Body of pancreas (tissue), 4 donors: ENCODE measurements around the gene WIPF2. TPM values are rescaled to one million over a fixed set of nuclear protein-coding genes. Genes with fewer than 3 reads are reported as not detected.
"Not testable (repeated sequence)": the region's sequence is repeated elsewhere in the genome, so short reads cannot be mapped to it uniquely, and the experiment has no call there.

Experiments used
- ATAC-seq: fragments of 150-250 bp; one replicate; pipeline ENCODE4 v1.9.1; 2016
- DNase-seq, 4 donors: peaks; one replicate each; pipeline ENCODE4 v3.0.0-alpha.2; 2019
- H3K27ac ChIP-seq, 4 donors: fragments of 200-600 bp; sonication (generic); 1 replicate in 3 of 4; 2 replicates in 1 of 4; pipeline versions ENCODE4 v1.5.1 to v1.6.1; 2016 to 2019; ENCODE audit warnings: mild to moderate bottlenecking in 1 of 4, mixed read lengths in 1 of 4, moderate library complexity in 1 of 4
- H3K27me3 ChIP-seq, 2 donors: fragments of 200-600 bp; sonication (generic); one replicate each; pipeline ENCODE4 v1.6.0; 2016; ENCODE audit warnings: mild to moderate bottlenecking in 1 of 2
- H3K36me3 ChIP-seq, 2 donors: fragments of 200-600 bp; sonication (generic); replicated peaks in 1 of 2; 2 replicates each; pipeline ENCODE4 v1.5.1; 2016; ENCODE audit warnings: low read depth in 2 of 2; ENCODE audit not compliant: insufficient read depth in 1 of 2
- H3K4me1 ChIP-seq: fragments of 200-600 bp; sonication (generic); one replicate; pipeline ENCODE4 v1.6.0; 2016
- H3K4me3 ChIP-seq, 2 donors: fragments of 200-600 bp; sonication (generic); 1 replicate in 1 of 2; 2 replicates in 1 of 2; pipeline ENCODE4 v1.5.1; 2016 to 2019
- H3K9me3 ChIP-seq, 3 donors: fragments of 200-600 bp; sonication (generic); 1 replicate in 2 of 3; 2 replicates in 1 of 3; pipeline ENCODE4 v1.5.1; 2016
- CTCF ChIP-seq, 7 experiments: fragments of 450-650 bp in 4 of 7; fragments of 200-600 bp in 3 of 7; sonication (generic) in 3 of 7; IDR thresholded peaks; one replicate each; pipeline ENCODE4 v1.5.1; 2016 to 2019; ENCODE audit warnings: antibody characterized with exemption in 7 of 7
- POLR2A ChIP-seq, 3 donors: fragments of 450-650 bp; IDR thresholded peaks; one replicate each; pipeline ENCODE4 v1.6.1; 2016; ENCODE audit warnings: antibody characterized with exemption in 3 of 3, mild to moderate bottlenecking in 2 of 3
- WGBS, 2 donors: methylation state at CpG; one replicate each; pipeline ENCODE4 v1.1.5; 2017; 5-methylcytosine and 5-hydroxymethylcytosine counted together
- intact Hi-C: fragments of 100-400 bp; cut with DNase I; formaldehyde crosslinking; loops from one replicate; pipeline ENCODE4 v1.15.1; 2023
- total RNA-seq, 2 donors: library from RNA; depleted of rRNA; stranded (reverse); fragments of >200 nt; gene quantifications; one replicate each; pipeline ENCODE4 v1.1.0, GENCODE V29; 2016

The WIPF2 gene
- total RNA-seq, 2 donors from 2014 or later = 4.9 to 7.5 TPM

DNA sequence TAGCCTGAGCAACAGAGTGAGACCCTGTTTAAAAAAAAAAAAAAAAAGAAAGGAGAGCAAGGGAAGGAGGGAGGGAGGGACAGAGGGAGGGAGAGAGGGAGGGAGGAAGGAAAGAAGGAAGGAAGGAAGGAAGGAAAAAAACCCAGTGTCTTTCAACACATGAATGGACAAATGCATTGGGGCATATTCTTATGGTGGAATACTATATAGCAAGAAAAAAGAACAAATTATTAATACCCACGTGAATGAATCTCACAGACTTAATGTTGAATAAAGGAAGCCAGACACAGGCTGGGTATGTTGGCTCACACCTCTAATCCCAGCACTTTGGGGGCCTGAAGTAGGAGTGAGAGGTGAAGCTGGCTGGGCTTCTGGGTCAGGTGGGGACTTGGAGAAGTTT is 21.6 kb upstream of the WIPF2 start:
- H3K36me3 ChIP-seq = no peaks in the 10 kb centered on the region
- ATAC-seq (no peak), DNase-seq (no peak)
- no peak overlapping the region for H3K4me3 ChIP-seq
- intact Hi-C loops = no loop called here
- WGBS, 2 donors = 71 to 72% methylated on average over 1 of the region's 1 CpG
- no peak overlapping the region for H3K27ac ChIP-seq
- H3K9me3 ChIP-seq = no peaks in the 10 kb centered on the region
- no peaks in the 10 kb centered on the region for H3K27me3 ChIP-seq
- H3K4me1 ChIP-seq = peaks cover 5% of the 10 kb centered on the region
- TF ChIP-seq CTCF (IDR thresholded peaks at IDR 0.05) (no peak), POLR2A (IDR thresholded peaks at IDR 0.05) (no peak)

- H3K27ac ChIP-seq, H3K36me3 ChIP-seq, DNase-seq, H3K4me1 ChIP-seq, H3K27me3 ChIP-seq, intact Hi-C loops, H3K4me3 ChIP-seq, H3K9me3 ChIP-seq, ATAC-seq: not testable (repeated sequence)
- WGBS, 2 donors = 59 to 64% methylated on average over 8 of the region's 8 CpGs
Observed at GRCh38 chr17:40197965-40198456, 21.1 kb upstream of the WIPF2 start.

DNA sequence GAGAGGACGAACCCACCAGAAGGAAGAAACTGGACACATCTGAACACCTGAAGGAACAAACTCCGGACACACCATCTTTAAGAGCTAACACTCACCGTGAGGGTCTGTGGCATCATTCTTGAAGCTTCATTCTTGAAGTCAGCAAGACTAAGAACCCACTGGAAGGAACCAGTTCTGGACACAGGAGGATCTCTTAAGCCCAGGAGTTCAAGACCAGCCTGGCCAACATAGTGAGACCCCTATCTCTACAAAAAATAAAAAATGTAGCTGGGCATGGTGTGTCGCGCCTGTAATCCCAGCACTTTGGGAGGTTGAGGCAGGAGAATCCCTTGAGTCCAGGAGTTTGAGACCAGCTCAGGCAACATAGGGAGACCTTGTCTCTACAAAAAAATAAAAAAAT is 20.5 kb upstream of the WIPF2 start:
- H3K27me3 ChIP-seq = no peaks in the 10 kb centered on the region
- no peak overlapping the region for H3K27ac ChIP-seq
- DNase-seq (no peak), ATAC-seq (no peak)
- no peaks in the 10 kb centered on the region for H3K36me3 ChIP-seq
- WGBS, 2 donors = 71 to 87% methylated on average over 5 of the region's 5 CpGs
- H3K4me3 ChIP-seq = no peak overlapping the region
- no peaks in the 10 kb centered on the region for H3K9me3 ChIP-seq
- intact Hi-C loops = no loop called here
- TF ChIP-seq POLR2A (IDR thresholded peaks at IDR 0.05) (no peak), CTCF (IDR thresholded peaks at IDR 0.05) (no peak)
- H3K4me1 ChIP-seq = peaks cover 5% of the 10 kb centered on the region

DNA sequence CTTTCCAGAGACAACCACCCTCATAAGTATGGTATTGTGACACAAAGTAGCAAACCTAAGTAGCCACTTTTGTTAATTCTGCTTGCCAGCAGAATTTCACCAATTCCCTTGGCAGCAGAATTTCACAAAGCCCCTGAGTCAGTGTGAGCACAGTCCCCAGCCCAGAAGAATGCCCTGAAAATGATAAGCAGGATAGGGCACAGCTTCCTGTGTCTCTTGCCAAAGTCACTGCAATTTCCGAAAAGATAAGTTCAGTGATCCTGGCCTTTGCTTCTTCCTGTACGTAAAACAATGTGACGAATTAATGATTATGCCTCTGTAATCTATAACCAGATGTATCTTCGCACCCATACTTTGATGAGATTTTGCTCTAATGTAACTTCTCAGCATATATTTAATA is 16.0 kb upstream of the WIPF2 start:
- Histone ChIP-seq H3K9me3 (no peaks in the 10 kb centered on the region), H3K27me3 (no peaks in the 10 kb centered on the region), H3K4me1 (peaks cover 5% of the 10 kb centered on the region), H3K4me3 (no peak overlapping the region), H3K27ac (no peak overlapping the region), H3K36me3 (no peaks in the 10 kb centered on the region)
- TF ChIP-seq CTCF (IDR thresholded peaks at IDR 0.05) (no peak), POLR2A (IDR thresholded peaks at IDR 0.05) (no peak)
- intact Hi-C loops = loop anchor here (5.0 to 10.0 kb wide), 2 partner anchors 89 to 152 kb away; no protein-coding TSS in a partner anchor
- no peak for DNase-seq
- no peak for ATAC-seq
- 41 to 46% methylated on average over 4 of the region's 4 CpGs for WGBS, 2 donors

DNA sequence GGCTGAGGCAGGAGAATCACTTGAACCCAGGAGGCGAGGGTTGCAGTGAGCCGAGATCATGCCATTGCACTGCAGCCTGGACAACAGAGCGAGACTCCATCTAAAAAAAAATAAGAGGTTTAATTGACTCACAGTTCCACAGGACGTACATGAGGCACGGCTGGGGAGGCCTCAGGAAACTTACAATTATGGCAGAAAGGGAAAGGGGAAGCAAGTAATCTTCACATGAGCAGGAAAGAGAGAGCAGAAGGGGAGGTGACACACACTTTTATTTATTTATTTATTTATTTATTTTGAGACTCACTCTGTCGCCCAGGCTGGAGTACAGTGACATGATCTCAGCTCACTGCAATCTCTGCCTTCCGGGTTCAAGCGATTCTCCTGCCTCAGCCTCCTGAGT is 12.9 kb upstream of the WIPF2 start:
- not testable (repeated sequence) for H3K27me3 ChIP-seq, H3K9me3 ChIP-seq, H3K27ac ChIP-seq, DNase-seq, ATAC-seq, H3K4me1 ChIP-seq, H3K36me3 ChIP-seq, H3K4me3 ChIP-seq
- intact Hi-C loops = loop anchor here (10.0 kb wide), 1 partner anchor 149 kb away; no protein-coding TSS in a partner anchor
- 80 to 88% methylated on average over 8 of the region's 8 CpGs for WGBS, 2 donors

GRCh38 chr17:40209404-40210093 is 9.6 kb upstream of the WIPF2 start:
- TF ChIP-seq CTCF (IDR thresholded peaks at IDR 0.05) = no peak
- TF ChIP-seq POLR2A (IDR thresholded peaks at IDR 0.05) = no peak
- no peak overlapping the region for H3K27ac ChIP-seq
- no peak overlapping the region for H3K4me3 ChIP-seq
- no peaks in the 10 kb centered on the region for H3K27me3 ChIP-seq
- no peak for ATAC-seq
- no peaks in the 10 kb centered on the region for H3K36me3 ChIP-seq
- H3K9me3 ChIP-seq = no peaks in the 10 kb centered on the region
- intact Hi-C loops = loop anchor here (10.0 kb wide), 1 partner anchor 145 kb away; no protein-coding TSS in a partner anchor
- WGBS, 2 donors = 51 to 64% methylated on average over 2 of the region's 2 CpGs
- DNase-seq = no peak
- no peaks in the 10 kb centered on the region for H3K4me1 ChIP-seq

GRCh38 chr17:40213914-40214313 is 5.2 kb upstream of the WIPF2 start:
- H3K27ac ChIP-seq, H3K4me3 ChIP-seq, H3K9me3 ChIP-seq, H3K4me1 ChIP-seq, H3K27me3 ChIP-seq, ATAC-seq, DNase-seq, H3K36me3 ChIP-seq, intact Hi-C loops: not testable (repeated sequence)
- 73 to 81% methylated on average over 6 of the region's 6 CpGs for WGBS, 2 donors
